ENCODE data around the gene PRR36. TPM values are rescaled to one million over a fixed set of nuclear protein-coding genes. Genes with fewer than 3 reads are reported as not detected.

Gene PRR36
- polyA plus RNA-seq, 10 donors, result 0.07 to 0.49 (median 0.30) TPM

- no peak for DNase-seq
Measured at GRCh38 chr19:7820588-7820987, 53.6 kb downstream of the PRR36 start.

DNA sequence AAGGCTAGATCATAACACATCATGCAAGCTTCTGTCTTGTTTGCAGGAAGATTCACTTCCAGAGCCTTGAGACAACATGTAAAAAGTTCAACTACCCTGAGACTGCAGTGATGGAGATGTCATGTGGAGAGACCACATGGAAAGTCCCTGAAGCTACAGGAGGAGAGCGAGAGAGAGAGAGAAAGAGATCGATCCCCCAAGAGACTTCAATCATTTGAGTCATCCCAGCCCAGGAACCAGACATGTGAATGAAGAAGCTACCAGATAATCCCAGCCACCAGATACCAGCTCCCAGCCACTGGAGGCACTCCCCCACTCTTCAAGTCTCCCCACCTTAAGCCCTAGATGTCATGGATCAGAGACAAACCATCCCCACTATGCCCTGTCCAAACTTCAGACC, 54.9 kb downstream of the PRR36 start:
- no peak for DNase-seq

GRCh38 chr19:7818806-7819205, 55.4 kb downstream of the PRR36 start:
- DNase-seq, result no peak

Other genes with a start within 250 kb of the PRR36 start
- 10 to 100 TPM; 18.7 to 29.6 (median 23.1) TPM for gene XAB2, start 244.8 kb downstream of the PRR36 start, polyA plus RNA-seq (ENCODE audit: insufficient read length in 10 of 10)
- 10 to 100 TPM; 48.6 to 90.3 (median 69.3) TPM for gene PET100, start 244.6 kb downstream of the PRR36 start, polyA plus RNA-seq (ENCODE audit: insufficient read length in 10 of 10)
- gene PCP2, start 240.7 kb downstream of the PRR36 start, polyA plus RNA-seq (ENCODE audit: insufficient read length in 10 of 10), result under 1 TPM in 1 of 10 donors, not detected in 9; 0.26 TPM
- gene STXBP2, start 237.3 kb downstream of the PRR36 start, polyA plus RNA-seq (ENCODE audit: insufficient read length in 10 of 10), result 1 to 10 TPM; 2.1 to 7.9 (median 6.0) TPM
- 1 to 10 TPM; 1.1 to 3.6 (median 2.4) TPM for gene RETN, start 205.3 kb downstream of the PRR36 start, polyA plus RNA-seq (ENCODE audit: insufficient read length in 10 of 10)
- under 1 TPM in 6 of 10 donors, not detected in 4; 0.10 to 0.38 (median 0.28) TPM for gene MCEMP1, start 197.3 kb downstream of the PRR36 start, polyA plus RNA-seq (ENCODE audit: insufficient read length in 10 of 10)
- 10 to 100 TPM; 26.0 to 45.4 (median 32.8) TPM for gene TRAPPC5, start 193.6 kb downstream of the PRR36 start, polyA plus RNA-seq (ENCODE audit: insufficient read length in 10 of 10)
- gene FCER2, start 172.3 kb downstream of the PRR36 start, polyA plus RNA-seq (ENCODE audit: insufficient read length in 10 of 10), result under 1 TPM in 9 of 10 donors, not detected in 1; 0.22 to 0.97 (median 0.48) TPM
- under 1 TPM in 4 of 10 donors, not detected in 6; 0.17 to 0.29 (median 0.24) TPM for gene CLEC4G, start 142.3 kb downstream of the PRR36 start, polyA plus RNA-seq (ENCODE audit: insufficient read length in 10 of 10)
- 1 to 10 TPM; 2.2 to 4.5 (median 3.7) TPM for gene CD209, start 126.9 kb downstream of the PRR36 start, polyA plus RNA-seq (ENCODE audit: insufficient read length in 10 of 10)
- gene CLEC4M, start 111.1 kb downstream of the PRR36 start, polyA plus RNA-seq (ENCODE audit: insufficient read length in 10 of 10), result under 1 TPM in 7 of 10 donors, not detected in 3; 0.11 to 0.56 (median 0.26) TPM
- 10 to 100 TPM; 11.1 to 14.8 (median 13.3) TPM for gene EVI5L, start 44.2 kb downstream of the PRR36 start, polyA plus RNA-seq (ENCODE audit: insufficient read length in 10 of 10)
- gene LRRC8E, start 14.1 kb upstream of the PRR36 start, polyA plus RNA-seq (ENCODE audit: insufficient read length in 10 of 10), result under 1 TPM in 7 of 10 donors, not detected in 3; 0.11 to 0.61 (median 0.27) TPM
- 10 to 100 TPM; 14.9 to 24.6 (median 20.6) TPM for gene MAP2K7, start 29.5 kb upstream of the PRR36 start, polyA plus RNA-seq (ENCODE audit: insufficient read length in 10 of 10)
- under 1 TPM in 5 of 10 donors, not detected in 5; 0.23 to 0.52 (median 0.46) TPM for gene TGFBR3L, start 40.4 kb upstream of the PRR36 start, polyA plus RNA-seq (ENCODE audit: insufficient read length in 10 of 10)
- 10 to 100 TPM; 11.0 to 20.7 (median 15.7) TPM for gene SNAPC2, start 45.9 kb upstream of the PRR36 start, polyA plus RNA-seq (ENCODE audit: insufficient read length in 10 of 10)
- gene CTXN1, start 51.7 kb upstream of the PRR36 start, polyA plus RNA-seq (ENCODE audit: insufficient read length in 10 of 10), result 1 to 10 TPM in 9 of 10 donors, under 1 TPM in 1; 0.85 to 3.4 (median 2.5) TPM
- 10 to 100 TPM; 34.7 to 49.3 (median 45.3) TPM for gene TIMM44, start 69.3 kb upstream of the PRR36 start, polyA plus RNA-seq (ENCODE audit: insufficient read length in 10 of 10)
- 10 to 100 TPM; 48.9 to 67.5 (median 53.6) TPM for gene ELAVL1, start 131.3 kb upstream of the PRR36 start, polyA plus RNA-seq (ENCODE audit: insufficient read length in 10 of 10)
- under 1 TPM in 4 of 10 donors, not detected in 6; 0.18 to 0.33 (median 0.27) TPM for gene CCL25, start 178.4 kb upstream of the PRR36 start, polyA plus RNA-seq (ENCODE audit: insufficient read length in 10 of 10)